Measurements from ENCODE around the gene MEF2A. TPM values are rescaled to one million over a fixed set of nuclear protein-coding genes. Genes with fewer than 3 reads are reported as not detected.

MEF2A gene
- polyA plus RNA-seq, 1 donor from 2014 or later: 53.9 TPM

Other genes starting within 250 kb of the MEF2A start
- 3.1 TPM for gene LYSMD4, start 167.5 kb downstream of the MEF2A start, polyA plus RNA-seq